PFSK-1 (cell line): ENCODE data around the gene UQCRQ.

ENCODE experiments used
- FOXP2 ChIP-seq: optimal IDR thresholded peaks from 2 replicates; pipeline ENCODE3; 2011; ENCODE audit warnings: borderline replicate concordance, control low read depth, inconsistent platforms; ENCODE audit not compliant: insufficient read depth; ENCODE audit errors: extremely low read length, extremely low read depth
- POLR2AphosphoS5 ChIP-seq: IDR thresholded peaks from 2 replicates; pipeline ENCODE4 v1.6.1; 2012; ENCODE audit warnings: low read depth, mild to moderate bottlenecking, control low read depth, low read length, moderate library complexity
- REST ChIP-seq, 2 experiments: IDR thresholded peaks; 2 replicates each; pipeline versions ENCODE4 v1.6.1 to v1.8.0; 2011 to 2012; ENCODE audit warnings: low read depth in 2 of 2, low read length in 2 of 2, control low read depth in 1 of 2, inconsistent platforms in 1 of 2, mild to moderate bottlenecking in 1 of 2, moderate library complexity in 1 of 2; ENCODE audit not compliant: insufficient read depth in 1 of 2
- SIN3A ChIP-seq: IDR thresholded peaks from 2 replicates; pipeline ENCODE4 v1.6.1; 2012; ENCODE audit warnings: mild to moderate bottlenecking, low read length, moderate library complexity, borderline replicate concordance; ENCODE audit not compliant: insufficient read depth
- TAF1 ChIP-seq: IDR thresholded peaks from 2 replicates; pipeline ENCODE4 v1.6.1; 2012; ENCODE audit warnings: low read length, control low read depth, borderline replicate concordance; ENCODE audit not compliant: insufficient read depth

- TF ChIP-seq REST (IDR thresholded peaks at IDR 0.05; ENCODE audit: insufficient read depth in 1 of 2, low read depth in 2 of 2, low read length in 2 of 2) (no peak), TAF1 (no peak), SIN3A (no peak), POLR2AphosphoS5 (no peak), FOXP2 (no peak)
Observed at GRCh38 chr5:132836852-132837251, 29.6 kb upstream of the UQCRQ start.
